NCI-H1105 (cell line): Measurements from ENCODE around the gene MLXIPL.
A peak's percentile ranks its signal among the peaks of the same experiment; 100 is the strongest.
"Not testable (repeated sequence)": the region's sequence is repeated elsewhere in the genome, so short reads cannot be mapped to it uniquely, and the experiment has no call there.

Source experiments
- DNase-seq: peaks from one replicate; lab custom pipeline; 2025; lab: John Stamatoyannopoulos, UW

MLXIPL gene

GRCh38 chr7:73613954-73614735, 10.2 kb downstream of the MLXIPL start:
- DNase-seq: no peak

DNA sequence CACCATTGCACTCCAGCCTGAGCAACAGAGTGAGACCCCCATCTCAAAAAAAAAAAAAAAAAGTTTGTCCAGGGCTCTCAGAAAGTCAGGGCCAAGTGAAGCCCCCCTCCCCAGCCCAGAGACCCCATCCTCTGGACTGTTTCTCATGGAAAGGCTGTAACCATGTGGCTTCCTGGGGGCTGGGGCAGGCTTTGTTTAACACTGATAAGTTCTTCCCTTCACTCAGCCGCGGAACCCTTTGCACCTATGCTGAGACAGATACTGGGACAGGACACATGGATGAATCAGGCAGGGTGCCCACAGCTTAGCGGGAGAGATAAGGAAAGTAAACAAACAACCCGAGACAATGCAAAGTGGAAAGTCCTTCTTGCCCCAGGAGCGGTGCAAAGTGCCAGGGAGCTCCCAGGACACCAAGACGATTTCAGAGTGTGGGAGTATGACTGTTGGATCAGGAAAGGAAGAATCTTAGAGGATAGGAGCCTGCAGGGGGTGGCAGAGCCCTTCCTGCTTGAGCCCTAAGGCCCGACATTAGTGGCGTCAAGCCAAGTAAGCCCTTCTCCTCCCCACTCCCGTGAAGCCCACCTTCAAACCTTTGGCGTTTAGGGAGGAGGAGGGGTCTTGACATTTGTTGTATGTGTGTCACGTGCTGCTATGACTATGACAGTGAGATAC, 11.6 kb downstream of the MLXIPL start:
- no peak for DNase-seq

GRCh38 chr7:73611017-73611555, 13.2 kb downstream of the MLXIPL start:
- DNase-seq: no peak

DNA sequence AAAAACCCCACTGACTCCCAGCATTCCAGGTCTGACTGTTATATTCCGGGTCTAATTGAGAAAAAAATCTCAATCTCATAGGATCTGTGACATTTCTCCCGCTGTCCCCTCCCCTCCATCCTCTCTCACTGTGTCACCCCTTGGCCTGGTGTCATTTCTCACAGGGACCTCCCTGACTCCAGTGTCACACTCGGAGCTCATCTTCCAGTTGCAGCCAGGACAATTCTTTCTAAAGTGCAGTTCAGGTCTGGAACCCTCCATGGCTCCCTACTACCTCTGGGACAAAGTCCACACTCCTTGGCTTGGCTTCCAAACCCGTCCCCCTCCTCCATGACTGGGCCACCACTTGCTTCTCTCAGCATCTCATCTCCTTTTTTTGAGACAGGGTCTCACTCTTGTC, 14.2 kb downstream of the MLXIPL start:
- no peak for DNase-seq

DNA sequence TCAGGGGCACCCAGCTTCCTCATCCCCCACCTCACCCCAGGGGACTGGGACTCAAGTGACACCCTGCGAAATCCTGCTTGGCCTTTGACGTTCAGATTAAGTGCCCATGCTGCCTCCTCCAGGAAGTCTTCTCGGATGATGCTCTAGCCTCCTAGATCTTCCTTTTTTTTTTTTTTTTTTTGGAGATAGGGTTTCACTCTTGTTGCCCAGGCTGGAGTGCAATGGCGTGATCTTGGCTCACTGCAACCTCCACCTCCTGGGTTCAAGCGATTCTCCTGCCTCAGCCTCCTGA, 16.7 kb downstream of the MLXIPL start:
- not testable (repeated sequence) for DNase-seq

GRCh38 chr7:73606801-73607691, 17.3 kb downstream of the MLXIPL start:
- peak; percentile 25 for DNase-seq

DNA sequence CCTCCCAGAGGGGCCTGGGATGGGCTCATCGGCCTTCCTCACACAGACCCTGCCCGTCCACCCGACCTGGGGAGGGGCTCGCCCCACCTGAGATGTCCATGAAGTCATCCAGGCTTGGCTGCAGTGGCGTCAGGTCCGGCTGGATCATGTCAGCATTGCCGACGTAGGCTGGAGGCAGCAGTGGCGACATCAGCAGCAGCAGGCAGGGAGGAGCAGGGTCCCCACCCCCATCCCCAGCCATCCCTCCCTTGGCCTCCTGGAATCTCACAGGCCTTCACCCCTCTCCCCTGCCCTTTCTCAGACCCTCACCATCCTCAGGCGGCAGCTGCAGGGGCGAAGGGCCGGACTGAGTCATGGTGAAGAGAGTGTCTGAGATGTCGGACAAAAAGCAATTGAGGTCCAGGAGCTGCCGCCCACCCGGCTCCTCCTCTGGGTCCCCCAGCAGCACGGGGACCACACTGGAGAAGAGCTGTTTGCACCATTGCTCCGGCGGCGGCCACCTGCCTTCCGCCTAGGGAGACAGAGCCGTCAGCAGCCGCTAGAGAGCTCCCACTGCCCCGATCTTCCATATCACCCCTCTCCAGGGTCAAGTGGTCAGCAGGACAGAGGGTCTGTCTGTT, 18.6 kb downstream of the MLXIPL start:
- DNase-seq: no peak

DNA sequence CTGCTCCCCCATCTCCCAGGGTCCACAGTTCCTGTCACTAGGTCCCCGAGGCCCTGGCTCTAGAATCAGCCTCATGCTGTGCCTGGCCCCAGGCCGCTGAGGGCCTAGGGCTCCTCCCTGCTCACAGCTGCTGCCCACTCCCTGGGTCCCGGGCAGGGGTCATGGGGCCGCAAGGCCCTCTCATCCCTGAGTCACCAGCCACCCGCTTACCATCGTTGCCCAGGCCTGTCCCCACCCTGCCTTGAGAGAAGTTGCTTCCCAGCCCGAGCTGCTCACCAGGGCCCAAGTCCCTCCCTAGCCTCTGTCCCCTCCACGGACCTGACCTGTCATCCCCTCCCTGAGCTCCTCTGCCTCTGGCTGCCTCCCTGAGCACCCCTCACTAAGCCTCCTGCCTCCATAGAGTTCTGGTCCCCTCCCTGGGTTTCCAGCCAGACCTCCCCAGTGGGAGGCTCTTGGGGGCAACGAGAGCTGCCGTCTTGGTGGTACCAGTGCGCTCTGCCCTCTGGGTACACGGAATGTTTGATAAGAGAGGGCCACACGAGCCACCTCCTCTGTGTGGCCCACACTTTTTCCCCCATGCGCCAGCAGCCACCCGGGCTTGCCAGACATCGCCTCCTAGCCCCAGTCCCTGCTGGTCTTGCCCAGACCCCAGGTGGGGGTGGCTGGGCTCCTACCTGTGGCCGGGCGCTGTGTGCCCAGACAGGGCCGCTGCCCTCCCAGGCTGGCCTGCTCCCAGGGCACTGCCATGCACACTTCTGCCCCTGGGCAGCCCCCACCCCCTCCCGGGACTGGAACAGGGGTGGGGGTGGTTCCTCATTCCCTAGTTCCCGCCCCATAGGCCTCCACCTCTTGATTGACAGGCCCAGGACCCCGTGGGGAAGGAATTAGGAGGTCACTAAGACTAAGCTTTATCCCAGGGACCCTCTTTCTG, 21.3 kb downstream of the MLXIPL start:
- DNase-seq: no peak

- DNase-seq: no peak
These were observed 24.4 kb downstream of the MLXIPL start for GRCh38 chr7:73599916-73600315.

- no peak for DNase-seq
These were observed 25.0 kb downstream of the MLXIPL start for GRCh38 chr7:73599151-73599882.

DNA sequence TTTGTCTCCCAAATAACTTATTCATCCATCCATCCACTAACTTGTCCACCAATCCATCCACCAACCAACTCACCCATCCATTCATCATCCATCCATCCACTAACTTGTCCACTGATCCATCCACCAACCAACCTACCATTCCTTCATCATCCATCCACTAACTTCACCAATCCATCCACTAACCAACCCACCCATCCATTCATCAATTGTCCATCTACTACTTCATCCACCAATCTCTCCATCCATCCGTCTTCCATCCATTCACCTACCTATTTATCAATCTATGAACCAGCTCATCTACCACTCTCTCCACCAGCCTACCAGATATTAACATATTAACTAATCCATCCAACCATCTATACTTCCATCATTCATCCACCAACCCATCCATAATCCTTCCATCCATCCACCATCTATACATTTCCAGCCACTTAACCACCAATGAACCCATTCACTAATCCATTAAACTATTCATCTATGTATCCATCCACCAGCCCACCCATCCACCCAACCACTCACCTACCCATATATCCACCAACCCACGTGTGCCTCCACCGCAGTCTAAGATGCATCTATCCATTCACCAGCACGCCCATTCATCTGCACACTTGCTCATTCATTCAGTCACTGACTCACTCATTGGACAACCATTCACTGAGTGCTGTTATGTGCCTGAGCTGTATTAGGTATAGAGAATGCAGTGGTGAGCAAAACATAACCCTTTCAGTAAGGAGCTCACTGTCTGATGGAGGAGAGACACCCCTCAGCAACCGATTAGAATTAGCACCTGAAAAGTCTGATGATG, 26.1 kb downstream of the MLXIPL start:
- no peak for DNase-seq

DNA sequence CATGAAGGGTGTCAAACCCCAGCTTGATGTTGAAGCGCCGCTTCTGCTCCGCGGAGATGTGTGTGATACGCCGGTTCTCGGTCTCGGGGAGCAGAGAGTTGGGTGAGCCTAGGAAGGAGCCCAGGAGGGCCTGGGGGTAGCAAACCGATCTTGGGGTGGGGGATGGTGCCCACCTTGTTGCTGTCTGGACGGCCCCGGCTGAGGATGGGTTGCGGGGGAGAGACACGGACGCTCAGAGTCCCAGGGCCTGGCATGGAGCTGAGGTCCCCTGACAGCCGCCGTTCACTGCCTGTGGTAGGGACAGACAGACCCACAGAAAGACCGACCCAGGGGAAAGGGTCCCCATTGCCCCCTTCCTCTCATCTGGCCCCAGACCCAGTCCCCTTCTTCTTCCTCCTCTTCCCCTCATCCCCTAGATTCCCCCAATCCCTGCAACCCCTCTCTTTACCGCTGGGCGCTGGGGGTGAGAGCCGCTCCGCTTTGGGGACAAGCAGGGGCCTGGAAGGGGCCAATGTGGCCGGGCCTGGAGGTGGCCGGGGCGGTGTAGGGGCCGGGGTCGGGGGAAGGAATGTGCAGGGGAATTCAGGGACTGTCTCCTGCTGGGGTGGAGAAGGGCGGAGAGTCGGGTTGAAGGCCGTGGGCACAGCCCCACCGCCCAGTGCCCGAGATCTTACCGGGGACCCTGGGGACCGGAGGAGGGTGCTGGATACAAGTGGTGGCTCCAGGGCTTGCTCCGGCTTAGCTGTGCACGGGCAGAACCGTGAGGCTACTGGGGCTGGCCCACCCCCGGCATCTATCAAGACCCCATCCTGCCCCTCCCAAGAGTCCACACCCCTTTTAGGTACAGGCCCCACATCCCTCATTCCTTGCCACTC, 27.9 kb downstream of the MLXIPL start:
- no peak for DNase-seq

DNA sequence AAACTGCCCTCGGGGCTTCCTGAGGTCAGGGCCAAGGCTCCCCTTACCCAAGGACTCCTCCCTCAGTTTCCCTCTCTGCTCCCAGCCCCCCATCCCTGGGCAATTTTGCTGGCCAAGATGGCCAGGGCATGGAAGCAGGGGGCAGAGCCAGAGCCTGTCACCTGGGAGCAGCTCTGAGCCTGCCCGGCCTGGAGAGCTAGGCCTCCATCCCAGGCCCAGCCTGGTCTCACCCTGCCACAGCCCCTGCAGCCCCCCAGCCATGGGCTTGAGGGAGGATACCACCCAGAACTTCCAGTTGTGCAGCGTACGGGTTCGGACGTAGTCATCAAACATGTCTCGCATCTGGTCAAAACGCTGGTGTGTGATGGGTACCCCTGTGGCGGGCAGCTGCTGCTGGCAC, 29.0 kb downstream of the MLXIPL start:
- DNase-seq: no peak

DNA sequence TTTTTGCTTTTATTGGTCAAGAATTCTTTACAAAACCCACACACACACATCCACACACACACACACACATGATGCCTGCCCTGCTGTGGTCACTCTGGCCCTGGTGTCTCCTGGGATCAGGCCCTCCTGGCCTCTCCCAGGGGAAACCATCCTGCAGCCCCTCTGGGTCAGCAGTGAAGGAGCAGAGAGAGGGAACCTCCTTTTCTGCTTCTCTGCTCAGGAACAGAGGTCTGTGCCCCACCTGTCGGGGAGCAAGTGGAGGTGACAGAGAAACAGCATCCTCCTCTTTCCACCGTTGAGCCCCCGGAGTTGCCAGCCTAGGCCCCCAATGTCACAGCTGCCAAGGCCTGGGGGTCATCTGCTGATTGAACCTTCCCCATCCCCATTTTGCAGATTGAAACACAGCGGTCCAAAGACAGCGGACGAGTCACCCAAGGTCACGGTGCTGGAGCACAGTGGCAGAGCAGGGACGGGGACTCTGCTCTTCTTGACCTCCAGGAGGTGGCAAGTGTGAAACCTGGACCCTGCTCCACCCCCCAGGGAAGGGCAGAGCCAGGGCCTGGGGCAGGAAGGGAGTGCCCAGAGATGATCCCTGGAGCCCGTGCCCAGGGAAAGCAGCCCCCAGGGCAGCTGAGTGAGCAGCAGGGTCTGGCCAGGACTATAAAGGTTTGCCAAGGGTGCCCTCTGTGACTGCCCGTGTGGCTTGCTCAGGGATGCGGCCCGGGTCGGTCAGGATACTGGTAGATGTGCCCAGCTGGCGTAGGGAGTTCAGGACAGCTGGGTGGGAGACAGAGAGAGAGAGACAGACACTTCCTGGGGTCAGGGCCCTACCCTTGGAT, 30.9 kb downstream of the MLXIPL start:
- DNase-seq: no peak

DNA sequence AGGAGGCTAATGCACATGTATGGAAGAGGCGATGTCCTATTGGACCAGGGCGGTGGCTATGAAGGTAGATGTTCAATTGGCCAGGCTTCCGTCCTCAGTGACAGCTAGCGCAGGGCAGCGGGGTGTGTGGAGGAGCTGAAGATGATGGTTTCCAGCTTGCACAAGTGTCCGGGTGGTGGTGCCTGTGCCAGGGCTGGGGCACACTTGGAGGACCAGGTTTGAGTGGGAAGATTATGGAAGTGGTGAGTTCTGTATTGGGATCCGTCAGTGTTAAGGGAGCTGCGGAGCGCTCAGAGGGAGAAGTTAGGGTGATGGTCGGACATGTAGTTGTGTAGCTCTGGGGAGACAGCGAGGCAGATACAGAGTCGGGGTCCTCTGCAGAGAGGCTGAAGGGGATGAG, 37.4 kb downstream of the MLXIPL start:
- no peak for DNase-seq

DNA sequence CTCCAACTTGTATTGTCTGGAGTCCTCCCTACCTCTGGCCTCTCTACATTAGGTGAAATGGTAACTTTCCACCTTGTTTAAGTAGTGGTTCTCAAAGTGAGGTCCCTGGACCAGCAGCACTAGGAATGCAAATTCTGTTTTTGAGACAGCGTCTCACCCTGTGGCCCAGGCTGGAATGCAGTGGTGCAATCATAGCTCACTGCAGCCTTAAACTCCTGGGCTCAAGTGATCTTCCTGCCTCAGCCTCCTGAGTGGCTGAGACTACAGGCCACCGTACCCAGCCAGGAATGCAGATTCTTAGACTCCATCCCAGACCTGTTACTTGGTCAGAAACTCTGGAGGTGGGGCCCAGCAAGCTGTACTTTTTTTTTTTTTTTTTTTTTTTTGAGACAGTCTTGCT, 39.1 kb downstream of the MLXIPL start:
- DNase-seq: no peak

- DNase-seq: no peak
These were observed 41.6 kb downstream of the MLXIPL start for GRCh38 chr7:73582664-73583202.
